Ascending aorta (tissue), 2 donors: ENCODE data around the gene RNF213. TPM values are rescaled to one million over a fixed set of nuclear protein-coding genes. Genes with fewer than 3 reads are reported as not detected.

Experiments
- DNase-seq, 2 donors: peaks; one replicate each; pipeline ENCODE4 v3.0.0-alpha.2; 2019; ENCODE audit warnings: low spot score in 2 of 2
- H3K27ac ChIP-seq, 2 donors: fragments of 200-600 bp; sonication (generic); one replicate each; pipeline ENCODE4 v1.5.1; 2016 to 2017; ENCODE audit warnings: mild to moderate bottlenecking in 1 of 2
- H3K27me3 ChIP-seq: fragments of 200-600 bp; sonication (generic); one replicate; pipeline ENCODE4 v1.5.1; 2017
- H3K36me3 ChIP-seq, 2 donors: fragments of 200-600 bp; sonication (generic); one replicate each; pipeline ENCODE4 v1.5.1; 2016
- H3K4me1 ChIP-seq, 2 donors: fragments of 200-600 bp; sonication (generic); one replicate each; pipeline ENCODE4 v1.5.1; 2016 to 2017; ENCODE audit warnings: mild to moderate bottlenecking in 1 of 2
- H3K4me3 ChIP-seq, 2 donors: fragments of 200-600 bp; sonication (generic); one replicate each; pipeline ENCODE4 v1.5.1; 2016 to 2017; ENCODE audit warnings: mild to moderate bottlenecking in 1 of 2
- H3K9me3 ChIP-seq, 2 donors: fragments of 200-600 bp; sonication (generic); one replicate each; pipeline ENCODE4 v1.5.1; 2016
- CTCF ChIP-seq, 3 experiments: fragments of 200-600 bp in 2 of 3; fragments of 450-650 bp in 1 of 3; sonication (generic) in 2 of 3; IDR thresholded peaks; one replicate each; pipeline ENCODE4 v1.5.1; 2016 to 2019; ENCODE audit warnings: antibody characterized with exemption in 3 of 3, mild to moderate bottlenecking in 1 of 3, moderate library complexity in 1 of 3
- intact Hi-C: fragments of 100-400 bp; cut with DNase I; formaldehyde crosslinking; loops from one replicate; pipeline ENCODE4 v1.15.1; 2023
- total RNA-seq: library from RNA; depleted of rRNA; stranded (reverse); fragments of >200 nt; gene quantifications from one replicate; pipeline ENCODE4 v1.1.0, GENCODE V29; 2016

RNF213 gene
- total RNA-seq, 1 donor from 2014 or later, result 155 TPM

GRCh38 chr17:80227156-80227555 lies 33.5 kb upstream of the RNF213 start:
- intact Hi-C loops, result no loop called here
- peaks cover 0 to under 1% of the 10 kb centered on the region in 2 donors for H3K4me1 ChIP-seq
- H3K9me3 ChIP-seq, result peaks cover 5 to 6% of the 10 kb centered on the region in 2 donors
- H3K27ac ChIP-seq, result no peak overlapping the region
- peaks cover 14 to 45% of the 10 kb centered on the region in 2 donors for H3K36me3 ChIP-seq
- TF ChIP-seq CTCF (IDR thresholded peaks at IDR 0.05), result no peak
- H3K27me3 ChIP-seq, result no peaks in the 10 kb centered on the region
- DNase-seq, result no peak
- no peak overlapping the region for H3K4me3 ChIP-seq

- Histone ChIP-seq H3K9me3 (peaks cover 10 to 11% of the 10 kb centered on the region in 2 donors), H3K4me1 (no peaks in the 10 kb centered on the region), H3K4me3 (no peak overlapping the region), H3K36me3 (peaks cover 19 to 50% of the 10 kb centered on the region in 2 donors), H3K27me3 (no peaks in the 10 kb centered on the region), H3K27ac (no peak overlapping the region)
- no peak for TF ChIP-seq CTCF (IDR thresholded peaks at IDR 0.05)
- intact Hi-C loops, result no loop called here
- DNase-seq, result no peak
These were observed 33.0 kb upstream of the RNF213 start for GRCh38 chr17:80227666-80228065.

- no peak for TF ChIP-seq CTCF (IDR thresholded peaks at IDR 0.05)
- no peak overlapping the region for H3K4me3 ChIP-seq
- H3K27ac ChIP-seq, result no peak overlapping the region
- intact Hi-C loops, result no loop called here
- DNase-seq, result no peak
- H3K4me1 ChIP-seq, result no peaks in the 10 kb centered on the region
- no peaks in the 10 kb centered on the region for H3K27me3 ChIP-seq
- peaks cover 17 to 18% of the 10 kb centered on the region in 2 donors for H3K9me3 ChIP-seq
- peaks cover 27 to 58% of the 10 kb centered on the region in 2 donors for H3K36me3 ChIP-seq
These were observed 32.2 kb upstream of the RNF213 start for GRCh38 chr17:80228477-80228876.

- H3K9me3 ChIP-seq, result peaks cover 17 to 24% of the 10 kb centered on the region in 2 donors
- no peak overlapping the region for H3K27ac ChIP-seq
- no peaks in the 10 kb centered on the region for H3K4me1 ChIP-seq
- TF ChIP-seq CTCF (IDR thresholded peaks at IDR 0.05), result no peak
- DNase-seq, result no peak
- H3K36me3 ChIP-seq, result peaks cover 30 to 64% of the 10 kb centered on the region in 2 donors
- intact Hi-C loops, result no loop called here
- no peak overlapping the region for H3K4me3 ChIP-seq
- no peaks in the 10 kb centered on the region for H3K27me3 ChIP-seq
These were observed 31.6 kb upstream of the RNF213 start for GRCh38 chr17:80229011-80229410.

GRCh38 chr17:80232438-80232837 lies 28.2 kb upstream of the RNF213 start:
- peaks cover 47 to 91% of the 10 kb centered on the region in 2 donors for H3K36me3 ChIP-seq
- H3K27ac ChIP-seq, result no peak overlapping the region
- intact Hi-C loops, result no loop called here

More at GRCh38 chr17:80232438-80232837, 28.2 kb upstream of the RNF213 start:
- H3K4me1 ChIP-seq, result no peaks in the 10 kb centered on the region
- no peak for DNase-seq
- TF ChIP-seq CTCF (IDR thresholded peaks at IDR 0.05), result no peak
- H3K27me3 ChIP-seq, result no peaks in the 10 kb centered on the region
- H3K4me3 ChIP-seq, result no peak overlapping the region
- peaks cover 17 to 26% of the 10 kb centered on the region in 2 donors for H3K9me3 ChIP-seq
